Fibroblast of lung (primary cell): ENCODE measurements around the gene OOSP3.

Experiments
- CTCF ChIP-seq, 2 donors: IDR thresholded peaks in 1 of 2; conservative IDR thresholded peaks in 1 of 2; 1 replicate in 1 of 2; 2 replicates in 1 of 2; pipeline ENCODE4 v1.5.1; 2011 to 2012; ENCODE audit warnings: low read length in 2 of 2, control low read depth in 1 of 2, inconsistent platforms in 1 of 2, low read depth in 1 of 2, mild to moderate bottlenecking in 1 of 2
- EZH2 ChIP-seq: IDR thresholded peaks from 2 replicates; pipeline ENCODE4 v1.5.1; 2012; ENCODE audit warnings: low read length, control low read depth, mild to moderate bottlenecking; ENCODE audit errors: missing control alignments

- TF ChIP-seq EZH2, result no peak
- no peak for TF ChIP-seq CTCF (conservative IDR thresholded peaks at IDR 0.05 in 1 of 2, IDR thresholded peaks at IDR 0.05 in 1 of 2; ENCODE audit: low read depth in 1 of 2, low read length in 2 of 2)
These were observed 36.3 kb upstream of the OOSP3 start for GRCh38 chr11:59842316-59842715.
